HepG2 (cell line): ENCODE data around the gene ACBD5. TPM values are rescaled to one million over a fixed set of nuclear protein-coding genes. Genes with fewer than 3 reads are reported as not detected.
A peak's percentile ranks its signal among the peaks of the same experiment; 100 is the strongest.

ENCODE experiments used
- AKAP8 ChIP-seq: sonication (generic); formaldehyde crosslinking; IDR thresholded peaks from 2 replicates; pipeline ENCODE4 v1.5.1; 2020; ENCODE audit warnings: mild to moderate bottlenecking, missing genetic modification reagents
- HDAC1 ChIP-seq: sonication (generic); formaldehyde crosslinking; IDR thresholded peaks from 2 replicates; pipeline ENCODE4 v1.5.1; 2020; ENCODE audit warnings: mild to moderate bottlenecking, missing genetic modification reagents
- MYC ChIP-seq: sonication (generic); formaldehyde crosslinking; IDR thresholded peaks from 2 replicates; pipeline ENCODE4 v1.9.0; 2021; ENCODE audit warnings: missing genetic modification reagents, borderline replicate concordance
- NBN ChIP-seq: fragments of 450-650 bp; conservative IDR thresholded peaks from 2 replicates; pipeline ENCODE4 v1.6.1; 2017
- NFKBIZ ChIP-seq: IDR thresholded peaks from 2 replicates; pipeline ENCODE4 v1.6.1; 2018; ENCODE audit warnings: missing genetic modification reagents, missing compliant biosample characterization
- NR1H2 ChIP-seq: sonication (generic); formaldehyde crosslinking; IDR thresholded peaks from 2 replicates; pipeline ENCODE4 v1.8.1; 2022; ENCODE audit warnings: low read depth, missing genetic modification reagents, borderline replicate concordance
- NR2C2 ChIP-seq: sonication (generic); formaldehyde crosslinking; IDR thresholded peaks from 2 replicates; pipeline ENCODE4 v1.4.0; 2020; ENCODE audit warnings: missing genetic modification reagents, mild to moderate bottlenecking, moderate library complexity, borderline replicate concordance
- SRY ChIP-seq: sonication (generic); formaldehyde crosslinking; IDR thresholded peaks from 2 replicates; pipeline ENCODE4 v1.8.0; 2022; ENCODE audit warnings: mild to moderate bottlenecking, missing genetic modification reagents
- TOE1 ChIP-seq: sonication (generic); formaldehyde crosslinking; IDR thresholded peaks from 2 replicates; pipeline ENCODE4 v1.4.0; 2020; ENCODE audit warnings: mild to moderate bottlenecking, missing genetic modification reagents
- ZKSCAN8 ChIP-seq: IDR thresholded peaks from 2 replicates; pipeline ENCODE4 v1.6.1; 2016; ENCODE audit warnings: borderline replicate concordance, missing genetic modification reagents, missing compliant biosample characterization
- ZNF224 ChIP-seq: sonication (generic); formaldehyde crosslinking; IDR thresholded peaks from 2 replicates; pipeline ENCODE4 v1.5.0; 2020; ENCODE audit warnings: mild to moderate bottlenecking, missing genetic modification reagents
- ZNF235 ChIP-seq: sonication (generic); formaldehyde crosslinking; IDR thresholded peaks from 2 replicates; pipeline ENCODE4 v1.8.1; 2023; ENCODE audit warnings: mild to moderate bottlenecking, missing genetic modification reagents, borderline replicate concordance
- ZNF333 ChIP-seq: sonication (generic); formaldehyde crosslinking; IDR thresholded peaks from 2 replicates; pipeline ENCODE4 v1.4.0; 2020; ENCODE audit warnings: mild to moderate bottlenecking, missing genetic modification reagents, borderline replicate concordance
- polyA plus RNA-seq, 8 experiments: library from polyadenylated mRNA; depleted of rRNA in 3 of 8; stranded (reverse) in 7 of 8; unstranded in 1 of 8; fragments of >200 nt; fragmentation: Illumina TruSeq in 4 of 8; extraction: Trizol in 4 of 8; gene quantifications; 2 replicates each; pipeline versions ENCODE4 v1.2.1 to v1.2.3, GENCODE V29; 2011 to 2016; ENCODE audit warnings: low read depth in 4 of 8, missing spikeins in 1 of 8, mixed read lengths in 1 of 8; ENCODE audit not compliant: insufficient read depth in 1 of 8
- total RNA-seq, 5 experiments: library from RNA; depleted of rRNA; stranded (reverse); fragments of >200 nt; fragmentation: Illumina TruSeq; extraction: Trizol; gene quantifications; 2 replicates each; pipeline ENCODE4 v1.2.3, GENCODE V29; 2016; ENCODE audit warnings: low read depth in 1 of 5
- TF ChIP-seq, protein P1 (sequence below): sonication (generic); formaldehyde crosslinking; IDR thresholded peaks from 2 replicates; pipeline ENCODE4 v1.4.0; 2020; ENCODE audit warnings: missing genetic modification reagents, borderline replicate concordance
- TF ChIP-seq, protein P2 (sequence below): sonication (generic); formaldehyde crosslinking; IDR thresholded peaks from 2 replicates; pipeline ENCODE4 v1.8.1; 2022; ENCODE audit warnings: mild to moderate bottlenecking, missing genetic modification reagents
- TF ChIP-seq, protein P3 (sequence below): sonication (generic); formaldehyde crosslinking; IDR thresholded peaks from 2 replicates; pipeline ENCODE4 v1.4.0; 2020; ENCODE audit warnings: mild to moderate bottlenecking, low read depth, missing genetic modification reagents
- TF ChIP-seq, protein P4 (sequence below): IDR thresholded peaks from 2 replicates; pipeline ENCODE4 v1.4.0; 2020; ENCODE audit warnings: mild to moderate bottlenecking, missing genetic modification reagents

Gene ACBD5
- total and polyA plus RNA-seq, 2 of the 13 experiments (the other 11 are each of a cell fraction or from before 2014, with no cell fraction given): 10.3 to 14.8 TPM

DNA sequence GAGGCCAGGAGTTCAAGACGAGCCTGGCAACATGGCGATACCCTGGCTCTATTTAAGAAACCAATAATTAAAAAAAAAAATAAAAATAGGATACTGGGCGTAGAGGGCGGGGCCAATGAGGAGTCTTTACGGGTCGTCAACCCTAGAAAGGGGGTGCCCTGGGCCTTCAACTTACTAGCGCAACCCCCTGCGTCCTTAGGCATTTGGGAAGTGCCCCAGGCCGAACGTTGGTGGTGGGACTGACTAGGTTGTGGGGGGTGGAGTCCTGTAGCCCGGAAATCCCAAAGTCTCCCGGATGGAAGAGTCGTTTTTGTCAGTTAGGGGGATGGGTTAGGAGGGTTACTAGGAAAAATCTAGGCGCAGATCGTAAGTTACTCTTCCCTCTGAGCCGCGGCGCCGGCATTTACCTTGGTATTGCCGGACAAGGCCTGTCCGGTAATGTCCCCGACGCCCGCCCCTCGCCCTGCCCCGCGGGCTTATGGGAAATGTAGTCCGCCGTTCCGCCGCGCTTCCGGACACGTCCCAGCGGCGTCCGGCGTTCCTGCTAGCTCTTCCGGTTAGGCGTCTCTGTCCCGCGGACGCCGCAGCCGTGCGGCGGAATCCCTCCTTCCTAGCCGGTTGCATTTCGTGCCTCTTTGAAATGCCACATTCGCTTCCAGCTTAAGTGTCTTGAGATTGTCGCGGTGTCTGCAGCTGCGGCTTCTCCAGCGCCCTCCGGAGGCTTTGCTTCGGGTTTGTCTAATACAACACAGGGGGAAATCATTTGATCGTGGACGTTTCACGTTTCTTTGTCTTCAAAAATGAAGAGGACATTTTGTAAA is 1.3 kb upstream of the ACBD5 start (continued):
- TF ChIP-seq, protein P1, sequence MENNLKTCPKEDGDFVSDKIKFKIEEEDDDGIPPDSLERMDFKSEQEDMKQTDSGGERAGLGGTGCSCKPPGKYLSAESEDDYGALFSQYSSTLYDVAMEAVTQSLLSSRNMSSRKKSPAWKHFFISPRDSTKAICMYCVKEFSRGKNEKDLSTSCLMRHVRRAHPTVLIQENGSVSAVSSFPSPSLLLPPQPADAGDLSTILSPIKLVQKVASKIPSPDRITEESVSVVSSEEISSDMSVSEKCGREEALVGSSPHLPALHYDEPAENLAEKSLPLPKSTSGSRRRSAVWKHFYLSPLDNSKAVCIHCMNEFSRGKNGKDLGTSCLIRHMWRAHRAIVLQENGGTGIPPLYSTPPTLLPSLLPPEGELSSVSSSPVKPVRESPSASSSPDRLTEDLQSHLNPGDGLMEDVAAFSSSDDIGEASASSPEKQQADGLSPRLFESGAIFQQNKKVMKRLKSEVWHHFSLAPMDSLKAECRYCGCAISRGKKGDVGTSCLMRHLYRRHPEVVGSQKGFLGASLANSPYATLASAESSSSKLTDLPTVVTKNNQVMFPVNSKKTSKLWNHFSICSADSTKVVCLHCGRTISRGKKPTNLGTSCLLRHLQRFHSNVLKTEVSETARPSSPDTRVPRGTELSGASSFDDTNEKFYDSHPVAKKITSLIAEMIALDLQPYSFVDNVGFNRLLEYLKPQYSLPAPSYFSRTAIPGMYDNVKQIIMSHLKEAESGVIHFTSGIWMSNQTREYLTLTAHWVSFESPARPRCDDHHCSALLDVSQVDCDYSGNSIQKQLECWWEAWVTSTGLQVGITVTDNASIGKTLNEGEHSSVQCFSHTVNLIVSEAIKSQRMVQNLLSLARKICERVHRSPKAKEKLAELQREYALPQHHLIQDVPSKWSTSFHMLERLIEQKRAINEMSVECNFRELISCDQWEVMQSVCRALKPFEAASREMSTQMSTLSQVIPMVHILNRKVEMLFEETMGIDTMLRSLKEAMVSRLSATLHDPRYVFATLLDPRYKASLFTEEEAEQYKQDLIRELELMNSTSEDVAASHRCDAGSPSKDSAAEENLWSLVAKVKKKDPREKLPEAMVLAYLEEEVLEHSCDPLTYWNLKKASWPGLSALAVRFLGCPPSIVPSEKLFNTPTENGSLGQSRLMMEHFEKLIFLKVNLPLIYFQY (CRISPR knock-in tag): 0 out of 2 replicates have a peak, but pooled peaks have one; percentile 52
- peak; percentile 61; the same call in 1 of the 2 replicates for TF ChIP-seq ZKSCAN8
- TF ChIP-seq ZNF235: no peak
- peak; percentile 67; the same call in 1 of the 2 replicates for TF ChIP-seq MYC
- peak; percentile 86; the same call in 1 of the 2 replicates for TF ChIP-seq TOE1 (CRISPR knock-in tag)
- TF ChIP-seq AKAP8 (CRISPR knock-in tag): no peak
- peak; percentile 63; the same call in 1 of the 2 replicates for TF ChIP-seq NFKBIZ
- TF ChIP-seq, protein P2, sequence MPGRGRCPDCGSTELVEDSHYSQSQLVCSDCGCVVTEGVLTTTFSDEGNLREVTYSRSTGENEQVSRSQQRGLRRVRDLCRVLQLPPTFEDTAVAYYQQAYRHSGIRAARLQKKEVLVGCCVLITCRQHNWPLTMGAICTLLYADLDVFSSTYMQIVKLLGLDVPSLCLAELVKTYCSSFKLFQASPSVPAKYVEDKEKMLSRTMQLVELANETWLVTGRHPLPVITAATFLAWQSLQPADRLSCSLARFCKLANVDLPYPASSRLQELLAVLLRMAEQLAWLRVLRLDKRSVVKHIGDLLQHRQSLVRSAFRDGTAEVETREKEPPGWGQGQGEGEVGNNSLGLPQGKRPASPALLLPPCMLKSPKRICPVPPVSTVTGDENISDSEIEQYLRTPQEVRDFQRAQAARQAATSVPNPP (CRISPR knock-in tag): 0 out of 2 replicates have a peak, but pooled peaks have one; percentile 11
- TF ChIP-seq ZNF333 (CRISPR knock-in tag): peak; percentile 80; the same call in 1 of the 2 replicates
- peak; percentile 70 for TF ChIP-seq HDAC1 (CRISPR knock-in tag)
- TF ChIP-seq, protein P3, sequence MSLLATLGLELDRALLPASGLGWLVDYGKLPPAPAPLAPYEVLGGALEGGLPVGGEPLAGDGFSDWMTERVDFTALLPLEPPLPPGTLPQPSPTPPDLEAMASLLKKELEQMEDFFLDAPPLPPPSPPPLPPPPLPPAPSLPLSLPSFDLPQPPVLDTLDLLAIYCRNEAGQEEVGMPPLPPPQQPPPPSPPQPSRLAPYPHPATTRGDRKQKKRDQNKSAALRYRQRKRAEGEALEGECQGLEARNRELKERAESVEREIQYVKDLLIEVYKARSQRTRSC (CRISPR knock-in tag): no peak
- no peak for TF ChIP-seq SRY (CRISPR knock-in tag)
- no peak for TF ChIP-seq NR1H2
- 0 out of 2 replicates have a peak, but pooled peaks have one; percentile 64 for TF ChIP-seq ZNF224 (CRISPR knock-in tag)
- TF ChIP-seq, protein P4, sequence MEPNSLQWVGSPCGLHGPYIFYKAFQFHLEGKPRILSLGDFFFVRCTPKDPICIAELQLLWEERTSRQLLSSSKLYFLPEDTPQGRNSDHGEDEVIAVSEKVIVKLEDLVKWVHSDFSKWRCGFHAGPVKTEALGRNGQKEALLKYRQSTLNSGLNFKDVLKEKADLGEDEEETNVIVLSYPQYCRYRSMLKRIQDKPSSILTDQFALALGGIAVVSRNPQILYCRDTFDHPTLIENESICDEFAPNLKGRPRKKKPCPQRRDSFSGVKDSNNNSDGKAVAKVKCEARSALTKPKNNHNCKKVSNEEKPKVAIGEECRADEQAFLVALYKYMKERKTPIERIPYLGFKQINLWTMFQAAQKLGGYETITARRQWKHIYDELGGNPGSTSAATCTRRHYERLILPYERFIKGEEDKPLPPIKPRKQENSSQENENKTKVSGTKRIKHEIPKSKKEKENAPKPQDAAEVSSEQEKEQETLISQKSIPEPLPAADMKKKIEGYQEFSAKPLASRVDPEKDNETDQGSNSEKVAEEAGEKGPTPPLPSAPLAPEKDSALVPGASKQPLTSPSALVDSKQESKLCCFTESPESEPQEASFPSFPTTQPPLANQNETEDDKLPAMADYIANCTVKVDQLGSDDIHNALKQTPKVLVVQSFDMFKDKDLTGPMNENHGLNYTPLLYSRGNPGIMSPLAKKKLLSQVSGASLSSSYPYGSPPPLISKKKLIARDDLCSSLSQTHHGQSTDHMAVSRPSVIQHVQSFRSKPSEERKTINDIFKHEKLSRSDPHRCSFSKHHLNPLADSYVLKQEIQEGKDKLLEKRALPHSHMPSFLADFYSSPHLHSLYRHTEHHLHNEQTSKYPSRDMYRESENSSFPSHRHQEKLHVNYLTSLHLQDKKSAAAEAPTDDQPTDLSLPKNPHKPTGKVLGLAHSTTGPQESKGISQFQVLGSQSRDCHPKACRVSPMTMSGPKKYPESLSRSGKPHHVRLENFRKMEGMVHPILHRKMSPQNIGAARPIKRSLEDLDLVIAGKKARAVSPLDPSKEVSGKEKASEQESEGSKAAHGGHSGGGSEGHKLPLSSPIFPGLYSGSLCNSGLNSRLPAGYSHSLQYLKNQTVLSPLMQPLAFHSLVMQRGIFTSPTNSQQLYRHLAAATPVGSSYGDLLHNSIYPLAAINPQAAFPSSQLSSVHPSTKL (CRISPR knock-in tag): peak; percentile 66
- no peak for TF ChIP-seq NBN
- TF ChIP-seq NR2C2 (CRISPR knock-in tag): peak; percentile 91
